SJCRH30 (cell line): Measurements from ENCODE around the gene LRRK2. TPM values are rescaled to one million over a fixed set of nuclear protein-coding genes. Genes with fewer than 3 reads are reported as not detected.
"Not testable (repeated sequence)": the region's sequence is repeated elsewhere in the genome, so short reads cannot be mapped to it uniquely, and the experiment has no call there.

Experiments used
- DNase-seq, 2 experiments: peaks; one replicate each; pipeline ENCODE4 v3.0.0-alpha.2; 2015 to 2020
- H3K27ac ChIP-seq: fragments of 250-450 bp; sonication (Bioruptor Pico); 2 replicates; pipeline ENCODE4 v1.5.1; 2020; ENCODE audit warnings: mild to moderate bottlenecking, moderate library complexity
- H3K27me3 ChIP-seq: fragments of 250-450 bp; sonication (Bioruptor Pico); 2 replicates; pipeline ENCODE4 v1.5.1; 2020; ENCODE audit warnings: mild to moderate bottlenecking, moderate library complexity
- H3K36me3 ChIP-seq: fragments of 250-450 bp; sonication (Bioruptor Pico); 2 replicates; pipeline ENCODE4 v1.5.1; 2020; ENCODE audit warnings: mild to moderate bottlenecking, moderate library complexity
- H3K4me1 ChIP-seq: fragments of 250-450 bp; sonication (Bioruptor Pico); 2 replicates; pipeline ENCODE4 v1.5.1; 2020; ENCODE audit warnings: mild to moderate bottlenecking, moderate library complexity
- H3K4me3 ChIP-seq: fragments of 250-450 bp; sonication (Bioruptor Pico); 2 replicates; pipeline ENCODE4 v1.5.1; 2020; ENCODE audit warnings: mild to moderate bottlenecking, moderate library complexity
- H3K9me3 ChIP-seq: fragments of 250-450 bp; sonication (Bioruptor Pico); replicated peaks from 2 replicates; pipeline ENCODE4 v1.5.1; 2020; ENCODE audit warnings: mild to moderate bottlenecking, moderate library complexity
- total RNA-seq: library from RNA; depleted of rRNA; stranded (reverse); fragments of >200 nt; shearing (Covaris generic); gene quantifications from 2 replicates; pipeline ENCODE4 v1.2.3, GENCODE V29; 2014

The LRRK2 gene
- total RNA-seq, 1 experiment from 2014 or later: 0.04 TPM

DNA sequence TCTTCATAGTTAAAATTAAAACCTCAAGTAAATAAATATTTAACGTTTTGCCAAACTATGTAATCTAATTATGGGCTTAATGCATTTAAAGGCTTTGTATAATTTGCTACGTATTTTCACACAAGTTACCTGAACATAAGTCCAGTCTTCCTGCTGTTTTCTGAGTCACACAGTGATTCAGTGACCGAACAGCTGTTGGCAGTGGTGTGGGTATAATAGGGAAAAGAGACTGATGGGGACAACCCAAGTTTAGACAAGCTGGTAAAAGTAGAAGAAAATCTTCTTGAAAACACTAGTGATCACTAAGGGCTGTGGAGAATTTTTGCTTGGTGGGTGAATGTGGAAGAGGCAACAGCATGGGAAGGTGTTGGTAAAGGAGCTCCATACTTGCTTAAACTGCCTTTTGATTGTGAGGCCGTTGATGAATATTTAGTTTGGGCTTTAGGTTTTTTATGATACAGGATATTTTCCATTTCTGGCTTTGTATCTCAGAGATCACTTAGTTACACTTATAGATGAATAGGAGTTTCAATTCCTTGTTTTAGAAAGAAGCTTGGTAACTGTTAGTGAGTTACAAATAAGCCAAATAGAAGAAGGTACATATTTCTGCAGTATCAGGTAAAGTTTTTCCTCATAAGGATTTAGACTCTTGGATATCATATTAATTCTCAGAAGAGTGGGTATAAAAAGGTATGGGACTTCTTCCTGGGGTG lies 23.9 kb downstream of the LRRK2 start:
- Histone ChIP-seq H3K4me1 (peaks cover 6% of the 10 kb centered on the region), H3K4me3 (no peak overlapping the region), H3K36me3 (no peaks in the 10 kb centered on the region), H3K27me3 (no peaks in the 10 kb centered on the region), H3K27ac (no peak overlapping the region), H3K9me3 (peaks cover 2% of the 10 kb centered on the region; the same call in 1 of the 2 replicates)
- DNase-seq: peak; percentile 10 to 47

DNA sequence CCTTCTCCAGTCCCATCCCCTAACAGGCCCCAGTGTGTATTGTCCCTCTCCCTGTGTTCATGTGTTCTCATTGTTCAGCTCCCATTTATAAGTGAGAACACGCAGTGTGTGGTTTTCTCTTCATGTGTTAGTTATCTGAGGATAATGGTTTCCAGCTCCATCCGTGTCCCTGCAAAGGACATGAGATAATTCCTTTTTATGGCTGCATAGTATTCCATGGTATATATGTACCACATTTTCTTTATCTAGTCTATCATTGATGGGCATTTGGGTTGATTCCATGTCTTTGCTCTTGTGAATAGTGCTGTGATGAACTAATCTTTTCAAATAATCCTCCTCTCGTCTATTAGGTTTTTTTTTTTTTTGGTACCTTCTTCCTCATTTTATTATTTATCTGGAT lies 25.9 kb downstream of the LRRK2 start:
- not testable (repeated sequence) for H3K27me3 ChIP-seq, DNase-seq, H3K27ac ChIP-seq, H3K4me3 ChIP-seq, H3K36me3 ChIP-seq, H3K4me1 ChIP-seq, H3K9me3 ChIP-seq

DNA sequence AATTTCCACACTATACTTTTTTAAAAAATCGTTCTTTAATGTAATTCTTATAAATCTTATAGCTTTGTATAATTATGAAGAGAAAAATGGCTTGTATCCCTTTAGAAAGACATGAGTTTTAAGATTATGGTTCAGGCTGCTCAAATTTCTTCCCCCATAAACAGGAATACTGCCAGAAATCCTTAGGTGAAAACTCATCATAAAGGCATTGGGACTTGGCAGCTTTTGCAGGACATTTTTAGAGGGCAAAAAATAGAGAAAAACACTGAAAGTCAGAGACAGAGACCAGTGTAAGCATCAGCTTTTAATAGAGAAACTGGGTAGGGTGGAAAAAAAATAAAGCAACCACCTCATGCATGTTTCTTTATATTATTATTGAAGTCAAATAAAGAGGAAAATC lies 29.1 kb downstream of the LRRK2 start:
- DNase-seq: no peak
- Histone ChIP-seq H3K4me1 (peaks cover under 1% of the 10 kb centered on the region), H3K4me3 (no peak overlapping the region), H3K36me3 (no peaks in the 10 kb centered on the region), H3K27me3 (no peaks in the 10 kb centered on the region), H3K27ac (no peak overlapping the region), H3K9me3 (0 out of 2 replicates have a peak, but pooled peaks cover 2% of the 10 kb centered on the region)

DNA sequence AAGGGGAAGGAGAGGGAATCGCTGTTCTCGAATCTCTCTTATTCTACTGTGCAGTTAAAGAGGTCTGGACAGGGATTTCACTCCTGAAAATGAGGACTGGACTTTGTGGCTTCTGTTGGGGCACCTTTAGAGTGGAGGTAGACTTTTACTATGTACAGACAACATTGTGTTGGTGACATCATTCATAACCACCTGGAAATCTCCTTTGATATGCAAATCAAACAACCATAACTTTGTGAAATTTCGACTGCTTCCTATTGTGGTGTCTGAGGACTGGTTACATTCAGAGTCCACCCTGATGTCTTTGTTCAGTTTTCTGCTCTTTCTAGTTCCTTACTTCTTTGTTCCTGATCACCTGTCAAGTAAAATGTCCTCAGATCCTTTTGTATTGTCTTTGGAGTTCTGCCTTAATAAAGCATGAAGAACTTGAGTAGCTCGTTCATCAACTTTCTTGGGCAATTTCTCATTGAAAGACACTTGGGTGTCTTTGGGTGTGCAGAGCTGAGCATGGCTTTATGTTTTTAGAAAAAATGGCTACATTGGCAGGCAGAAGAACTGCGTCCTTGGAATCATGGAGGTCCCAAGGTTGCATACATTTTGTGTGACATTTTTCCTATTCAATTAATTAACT lies 29.8 kb downstream of the LRRK2 start:
- H3K4me3 ChIP-seq: no peak overlapping the region
- no peak for DNase-seq
- H3K9me3 ChIP-seq: 0 out of 2 replicates have a peak, but pooled peaks cover 2% of the 10 kb centered on the region
- no peaks in the 10 kb centered on the region for H3K27me3 ChIP-seq
- H3K36me3 ChIP-seq: no peaks in the 10 kb centered on the region
- no peaks in the 10 kb centered on the region for H3K4me1 ChIP-seq
- H3K27ac ChIP-seq: no peak overlapping the region

DNA sequence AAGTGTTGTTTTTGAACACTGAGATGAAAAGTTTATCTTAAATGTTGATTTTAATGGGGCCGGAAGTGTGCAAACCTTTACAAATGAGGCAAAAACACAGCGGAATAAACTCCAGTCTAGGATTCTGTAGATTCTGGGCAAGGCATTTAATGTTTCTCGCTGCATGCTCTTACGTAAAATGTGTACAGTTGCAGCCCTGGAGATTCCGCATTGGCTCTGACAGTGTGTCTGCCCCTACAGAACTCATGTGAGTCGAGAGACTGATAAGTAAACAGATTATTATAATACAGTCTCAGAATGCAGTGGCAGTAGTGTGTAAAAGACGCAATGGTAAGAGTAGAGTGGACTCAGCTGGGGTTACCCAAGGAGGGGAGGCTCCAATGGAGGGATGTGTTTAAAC lies 33.6 kb downstream of the LRRK2 start:
- no peak for DNase-seq
- no peak overlapping the region for H3K27ac ChIP-seq

DNA sequence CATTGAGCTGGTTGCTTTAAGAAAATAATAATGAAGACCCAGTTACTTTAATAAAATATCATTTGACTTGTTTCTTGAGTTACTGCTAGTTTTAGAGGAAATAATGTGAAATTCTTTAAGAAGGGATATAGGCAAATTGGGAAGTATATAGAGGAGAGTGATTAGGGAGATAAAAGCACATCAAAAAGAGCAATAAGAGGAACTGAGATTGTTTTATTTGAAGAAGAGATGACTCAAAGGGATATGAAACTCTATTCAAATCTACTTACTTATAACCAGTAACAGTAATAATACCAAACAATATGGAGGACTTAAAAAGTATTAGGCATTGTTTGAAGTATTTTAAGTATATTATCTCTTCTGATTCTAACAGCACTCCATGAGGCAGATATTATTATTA lies 37.1 kb downstream of the LRRK2 start:
- H3K27ac ChIP-seq: no peak overlapping the region
- no peak for DNase-seq
- no peak overlapping the region for H3K4me3 ChIP-seq

More for the DNA sequence above, 33.6 kb downstream of the LRRK2 start:
- Histone ChIP-seq H3K9me3 (no peaks in the 10 kb centered on the region), H3K27me3 (no peaks in the 10 kb centered on the region), H3K36me3 (no peaks in the 10 kb centered on the region), H3K4me1 (no peaks in the 10 kb centered on the region), H3K4me3 (no peak overlapping the region)

DNA sequence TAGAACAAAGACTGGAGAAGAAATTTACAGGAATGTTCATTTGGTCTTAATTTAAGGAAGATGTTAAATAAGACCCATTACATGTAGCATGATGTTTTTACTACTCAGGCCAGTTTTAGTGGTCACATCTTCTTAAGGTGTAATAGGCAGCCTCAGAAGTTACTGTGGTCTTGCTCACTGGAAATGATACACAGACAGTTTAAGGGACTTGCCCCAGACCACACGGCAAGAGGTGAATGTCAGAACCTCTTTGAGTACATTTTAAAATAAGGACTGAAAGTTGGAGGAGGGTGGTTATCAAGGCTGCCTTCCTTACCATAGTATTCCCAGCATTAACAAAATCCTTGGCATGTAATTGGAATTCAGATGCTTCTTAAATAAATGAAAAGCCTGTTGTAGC lies 37.9 kb downstream of the LRRK2 start:
- no peaks in the 10 kb centered on the region for H3K36me3 ChIP-seq
- no peaks in the 10 kb centered on the region for H3K27me3 ChIP-seq
- no peaks in the 10 kb centered on the region for H3K4me1 ChIP-seq
- DNase-seq: no peak
- H3K9me3 ChIP-seq: no peaks in the 10 kb centered on the region
- H3K27ac ChIP-seq: no peak overlapping the region
- no peak overlapping the region for H3K4me3 ChIP-seq

More for the DNA sequence above, 37.1 kb downstream of the LRRK2 start:
- no peaks in the 10 kb centered on the region for H3K27me3 ChIP-seq
- no peaks in the 10 kb centered on the region for H3K4me1 ChIP-seq
- H3K36me3 ChIP-seq: no peaks in the 10 kb centered on the region
- no peaks in the 10 kb centered on the region for H3K9me3 ChIP-seq

DNA sequence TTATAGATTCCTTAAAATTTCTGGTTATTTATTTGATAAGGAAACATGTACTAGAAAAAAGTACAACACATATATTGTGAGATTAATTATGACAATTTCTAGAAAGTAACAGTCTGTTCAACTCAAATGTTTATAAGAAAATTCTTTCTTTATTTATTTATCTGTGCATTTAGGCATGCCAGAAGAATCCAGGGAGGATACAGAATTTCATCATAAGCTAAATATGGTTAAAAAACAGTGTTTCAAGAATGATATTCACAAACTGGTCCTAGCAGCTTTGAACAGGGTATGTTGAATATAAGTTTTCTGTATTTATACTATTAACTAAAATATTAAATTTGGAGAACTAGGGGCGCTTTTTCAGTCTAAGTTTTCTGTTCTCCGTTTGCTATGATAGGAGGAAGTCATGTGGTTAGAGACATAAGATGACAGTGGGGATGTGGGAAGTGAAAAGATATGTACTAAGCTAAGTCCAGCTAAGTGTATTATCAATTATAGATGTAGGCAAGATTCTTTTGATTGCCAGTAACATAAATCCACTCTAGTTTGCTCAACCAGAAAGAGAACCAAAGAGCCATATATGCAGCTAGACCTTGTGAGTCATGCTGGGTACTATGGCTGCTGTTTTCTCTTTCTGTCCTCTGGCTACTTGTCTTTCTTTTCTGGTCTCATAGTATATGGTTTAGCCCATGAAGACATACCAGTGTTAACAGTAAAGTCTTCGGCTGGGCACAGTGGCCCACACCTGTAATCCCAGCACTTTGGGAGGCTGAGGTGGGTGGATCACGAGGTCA lies 39.0 kb downstream of the LRRK2 start:
- H3K9me3 ChIP-seq: no peaks in the 10 kb centered on the region
- H3K4me1 ChIP-seq: no peaks in the 10 kb centered on the region
- H3K27me3 ChIP-seq: no peaks in the 10 kb centered on the region
- no peak for DNase-seq
- H3K4me3 ChIP-seq: no peak overlapping the region
- no peaks in the 10 kb centered on the region for H3K36me3 ChIP-seq
- no peak overlapping the region for H3K27ac ChIP-seq

DNA sequence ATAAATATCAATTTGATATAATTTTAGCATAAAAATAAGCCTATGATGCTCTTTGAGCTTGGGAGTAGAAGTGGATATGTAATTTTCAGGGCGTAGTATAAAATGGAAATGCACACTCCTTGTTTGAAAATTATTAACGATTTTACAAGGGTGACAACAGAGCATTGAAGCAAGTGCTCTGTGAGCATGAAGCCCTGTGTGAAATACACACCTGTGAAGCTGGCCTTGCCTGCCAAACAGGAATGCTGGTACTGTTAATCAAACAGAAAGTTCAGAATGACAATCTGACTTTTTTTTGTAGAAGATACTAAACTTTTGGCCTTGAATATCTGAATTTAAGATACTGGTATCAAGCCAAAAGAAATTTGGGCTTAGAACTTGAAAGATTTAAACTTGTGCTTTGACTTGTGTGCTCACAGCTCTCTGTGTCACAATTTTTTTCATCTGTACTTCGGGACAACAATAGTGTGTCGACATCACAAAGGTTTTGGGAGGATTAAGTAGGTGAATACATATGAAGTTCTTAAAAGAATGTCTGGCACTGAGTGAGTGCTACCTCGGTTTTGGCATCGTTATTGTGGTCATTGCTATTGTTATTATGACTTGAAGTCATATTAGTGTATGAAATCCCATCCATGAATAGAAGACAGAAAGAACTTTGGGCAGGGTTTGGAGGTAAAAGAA lies 47.3 kb downstream of the LRRK2 start:
- H3K27me3 ChIP-seq: peaks cover 6% of the 10 kb centered on the region
- no peak for DNase-seq
- no peak overlapping the region for H3K27ac ChIP-seq
- no peak overlapping the region for H3K4me3 ChIP-seq
- no peaks in the 10 kb centered on the region for H3K9me3 ChIP-seq
- no peaks in the 10 kb centered on the region for H3K36me3 ChIP-seq
- no peaks in the 10 kb centered on the region for H3K4me1 ChIP-seq

DNA sequence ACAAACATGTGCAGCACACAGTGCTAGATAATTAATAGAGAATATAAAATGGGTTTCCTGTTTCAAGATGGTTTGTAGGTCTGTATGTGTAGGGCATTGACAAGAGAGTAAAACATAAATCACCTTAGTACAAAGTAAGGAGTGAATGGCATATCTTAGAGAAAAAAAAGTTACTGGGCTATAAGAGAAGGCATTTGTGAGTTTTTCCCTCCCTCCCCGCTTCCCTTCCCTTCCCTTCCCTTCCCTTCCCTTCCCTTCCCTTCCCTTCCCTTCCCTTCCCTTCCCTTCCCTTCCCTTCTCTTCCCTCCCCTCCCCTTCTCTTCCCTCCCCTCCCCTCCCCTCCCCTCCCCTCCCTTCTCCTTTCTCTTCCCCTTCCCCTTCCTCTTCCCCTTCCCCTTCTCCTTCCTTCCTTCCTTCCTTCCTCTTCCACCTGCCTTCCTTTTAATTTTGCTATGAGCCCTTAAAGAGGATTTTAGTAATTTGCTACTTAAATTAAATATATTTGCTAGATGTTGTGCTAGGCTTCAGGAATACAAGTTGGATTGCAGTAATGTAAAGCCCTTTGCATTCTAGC lies 57.1 kb downstream of the LRRK2 start:
- Histone ChIP-seq H3K27me3 (no peaks in the 10 kb centered on the region), H3K9me3 (no peaks in the 10 kb centered on the region), H3K27ac (no peak overlapping the region)

DNA sequence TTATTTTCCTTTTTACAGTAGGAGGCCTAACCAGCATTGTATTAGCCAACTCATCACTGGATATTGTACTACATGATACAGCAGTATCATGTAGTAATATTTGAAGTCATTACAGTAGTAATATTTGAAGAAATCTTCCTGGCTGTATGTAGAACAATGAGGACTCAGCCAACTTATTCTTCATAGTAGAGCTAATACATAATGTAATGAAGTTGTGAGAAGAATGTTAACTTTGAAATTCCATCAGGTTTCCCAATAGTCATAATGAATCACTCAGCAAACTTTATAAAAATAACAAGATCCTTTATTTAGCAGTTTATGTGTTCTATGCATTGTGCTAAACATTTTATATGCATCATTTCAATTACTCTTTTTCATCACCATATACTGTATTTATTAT lies 61.8 kb downstream of the LRRK2 start:
- DNase-seq: no peak
- Histone ChIP-seq H3K27ac (no peak overlapping the region), H3K4me1 (no peaks in the 10 kb centered on the region), H3K4me3 (no peak overlapping the region), H3K9me3 (no peaks in the 10 kb centered on the region), H3K36me3 (no peaks in the 10 kb centered on the region), H3K27me3 (no peaks in the 10 kb centered on the region)

More for the DNA sequence above, 57.1 kb downstream of the LRRK2 start:
- Histone ChIP-seq H3K4me1 (no peaks in the 10 kb centered on the region), H3K36me3 (no peaks in the 10 kb centered on the region), H3K4me3 (no peak overlapping the region)
- DNase-seq: no peak

DNA sequence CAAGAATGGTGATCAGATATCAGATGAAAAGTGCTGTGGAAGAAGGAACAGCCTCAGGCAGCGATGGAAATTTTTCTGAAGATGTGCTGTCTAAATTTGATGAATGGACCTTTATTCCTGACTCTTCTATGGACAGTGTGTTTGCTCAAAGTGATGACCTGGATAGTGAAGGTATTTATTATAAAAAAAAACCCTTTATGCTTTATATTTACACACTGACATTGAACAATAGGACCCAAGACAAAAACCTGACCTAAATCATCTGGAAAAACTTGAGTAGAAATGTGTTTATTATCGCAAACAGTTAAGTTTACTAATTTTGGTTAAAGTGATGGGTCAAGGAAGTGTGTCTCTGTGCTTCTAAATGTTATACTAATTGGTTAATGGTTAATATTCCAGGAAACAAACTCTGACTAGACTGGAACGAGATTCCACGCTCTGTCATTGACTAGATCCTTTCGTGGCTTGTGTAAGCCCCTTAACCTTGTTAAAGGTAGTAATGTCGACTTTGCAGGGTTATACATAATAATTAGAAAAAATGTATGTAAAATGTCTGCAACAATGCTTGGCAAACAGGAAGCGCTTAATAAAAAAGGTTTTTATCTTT lies 62.7 kb downstream of the LRRK2 start:
- Histone ChIP-seq H3K36me3 (no peaks in the 10 kb centered on the region), H3K4me3 (no peak overlapping the region), H3K27me3 (no peaks in the 10 kb centered on the region), H3K27ac (no peak overlapping the region), H3K4me1 (no peaks in the 10 kb centered on the region), H3K9me3 (no peaks in the 10 kb centered on the region)
- no peak for DNase-seq

DNA sequence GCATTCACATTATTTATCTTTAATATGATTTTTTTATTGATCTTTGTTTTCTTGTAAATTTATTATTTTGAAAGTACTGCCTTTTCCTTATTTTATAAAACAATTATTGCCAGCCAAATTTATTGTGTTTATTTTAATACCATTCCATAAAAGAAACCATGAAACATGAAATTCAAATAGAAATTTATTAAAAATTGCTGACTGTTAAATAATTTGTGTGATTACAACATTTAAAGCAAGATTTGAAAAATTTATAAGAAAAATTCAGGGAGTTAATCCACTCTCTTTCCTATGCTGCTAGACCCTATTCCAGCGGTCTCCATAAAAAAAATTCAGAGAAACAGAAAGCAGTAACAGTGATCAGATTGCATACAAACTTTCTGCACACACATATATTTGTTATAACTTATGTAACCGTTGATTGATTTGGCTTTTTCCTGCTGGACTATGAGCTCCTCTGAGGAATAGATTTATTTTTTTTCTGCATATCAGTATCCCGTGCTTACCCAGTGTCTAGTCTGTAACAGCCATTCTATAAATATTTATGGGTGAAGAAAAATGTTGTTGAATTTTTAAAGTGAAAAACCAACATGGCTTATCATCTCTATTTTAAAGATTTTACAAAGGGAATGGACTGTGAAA lies 68.1 kb downstream of the LRRK2 start:
- no peak overlapping the region for H3K27ac ChIP-seq
- H3K36me3 ChIP-seq: no peaks in the 10 kb centered on the region
- H3K27me3 ChIP-seq: 0 out of 2 replicates have a peak, but pooled peaks cover 3% of the 10 kb centered on the region
- no peaks in the 10 kb centered on the region for H3K4me1 ChIP-seq
- no peaks in the 10 kb centered on the region for H3K9me3 ChIP-seq
- no peak overlapping the region for H3K4me3 ChIP-seq
- no peak for DNase-seq

DNA sequence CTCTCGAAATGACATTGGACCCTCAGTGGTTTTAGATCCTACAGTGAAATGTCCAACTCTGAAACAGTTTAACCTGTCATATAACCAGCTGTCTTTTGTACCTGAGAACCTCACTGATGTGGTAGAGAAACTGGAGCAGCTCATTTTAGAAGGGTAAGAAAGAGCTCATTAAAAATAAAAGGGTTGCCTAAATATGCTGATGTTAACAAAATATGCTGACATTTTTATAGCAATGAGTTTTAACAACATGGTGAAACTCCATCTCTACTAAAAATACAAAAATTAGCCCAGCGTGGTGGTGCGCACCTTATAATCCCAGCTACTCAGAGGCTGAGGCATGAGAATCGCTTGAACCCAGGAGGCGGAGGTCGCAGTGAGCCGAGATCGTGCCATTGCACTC lies 73.5 kb downstream of the LRRK2 start:
- DNase-seq: no peak
- 0 out of 2 replicates have a peak, but pooled peaks cover 7% of the 10 kb centered on the region for H3K27me3 ChIP-seq
- H3K9me3 ChIP-seq: no peaks in the 10 kb centered on the region
- no peaks in the 10 kb centered on the region for H3K36me3 ChIP-seq
- no peak overlapping the region for H3K27ac ChIP-seq
- no peak overlapping the region for H3K4me3 ChIP-seq
- no peaks in the 10 kb centered on the region for H3K4me1 ChIP-seq
